ENCODE data around the gene USP4.

GRCh38 chr3:49257187-49257586 is 82.7 kb downstream of the USP4 start:
- TF ChIP-seq CTCF (IDR thresholded peaks at IDR 0.05) (no peak), POLR2A (IDR thresholded peaks at IDR 0.05) (no peak)
